Measurements from ENCODE around the gene COMT. TPM values are rescaled to one million over a fixed set of nuclear protein-coding genes. Genes with fewer than 3 reads are reported as not detected.

The COMT gene
- total and polyA plus RNA-seq, 9 donors = 61.9 to 104 (median 81.3) TPM

GRCh38 chr22:19988331-19988808 is 46.8 kb downstream of the COMT start:
- Histone ChIP-seq H3K4me3 (ENCODE audit: low read length) (no peak overlapping the region), H3K9me3 (replicated peaks; ENCODE audit: control insufficient read depth, low read depth, low read length) (no peaks in the 10 kb centered on the region), H3K36me3 (ENCODE audit: control insufficient read depth, insufficient read depth, low read length) (no peaks in the 10 kb centered on the region), H3K27me3 (ENCODE audit: control insufficient read depth, insufficient read depth, low read length) (no peaks in the 10 kb centered on the region), H3K4me1 (ENCODE audit: control insufficient read depth, insufficient read depth, low read length) (peaks cover 91% of the 10 kb centered on the region), H3K27ac (ENCODE audit: low read length) (no peak overlapping the region)
- no peak for DNase-seq
- WGBS (ENCODE audit: insufficient coverage) = 89% methylated on average over 7 of the region's 9 CpGs

GRCh38 chr22:19988965-19989724 is 47.6 kb downstream of the COMT start:
- Histone ChIP-seq H3K27me3 (ENCODE audit: control insufficient read depth, insufficient read depth, low read length) (no peaks in the 10 kb centered on the region), H3K4me3 (ENCODE audit: low read length) (no peak overlapping the region), H3K9me3 (replicated peaks; ENCODE audit: control insufficient read depth, low read depth, low read length) (no peaks in the 10 kb centered on the region), H3K4me1 (ENCODE audit: control insufficient read depth, insufficient read depth, low read length) (peaks cover 85% of the 10 kb centered on the region), H3K36me3 (ENCODE audit: control insufficient read depth, insufficient read depth, low read length) (no peaks in the 10 kb centered on the region), H3K27ac (ENCODE audit: low read length) (no peak overlapping the region)
- WGBS (ENCODE audit: insufficient coverage) = 70% methylated on average over 13 of the region's 18 CpGs
- no peak for DNase-seq

- Histone ChIP-seq H3K4me1 (ENCODE audit: control insufficient read depth, insufficient read depth, low read length) (peaks cover 80% of the 10 kb centered on the region), H3K9me3 (replicated peaks; ENCODE audit: control insufficient read depth, low read depth, low read length) (no peaks in the 10 kb centered on the region), H3K27me3 (ENCODE audit: control insufficient read depth, insufficient read depth, low read length) (no peaks in the 10 kb centered on the region), H3K27ac (ENCODE audit: low read length) (no peak overlapping the region), H3K4me3 (ENCODE audit: low read length) (no peak overlapping the region), H3K36me3 (ENCODE audit: control insufficient read depth, insufficient read depth, low read length) (no peaks in the 10 kb centered on the region)
- DNase-seq = no peak
- 100% methylated on average over 1 of the region's 3 CpGs for WGBS (ENCODE audit: insufficient coverage)
These were observed 48.1 kb downstream of the COMT start for GRCh38 chr22:19989725-19990067.

GRCh38 chr22:19990188-19990587 is 48.6 kb downstream of the COMT start:
- Histone ChIP-seq H3K4me1 (ENCODE audit: control insufficient read depth, insufficient read depth, low read length) (peaks cover 80% of the 10 kb centered on the region), H3K9me3 (replicated peaks; ENCODE audit: control insufficient read depth, low read depth, low read length) (no peaks in the 10 kb centered on the region), H3K36me3 (ENCODE audit: control insufficient read depth, insufficient read depth, low read length) (no peaks in the 10 kb centered on the region), H3K27me3 (ENCODE audit: control insufficient read depth, insufficient read depth, low read length) (no peaks in the 10 kb centered on the region), H3K27ac (ENCODE audit: low read length) (no peak overlapping the region), H3K4me3 (ENCODE audit: low read length) (no peak overlapping the region)
- WGBS (ENCODE audit: insufficient coverage) = 77% methylated on average over 2 of the region's 2 CpGs
- DNase-seq = no peak

- Histone ChIP-seq H3K27ac (ENCODE audit: low read length) (peak overlapping the region; percentile 77), H3K4me3 (ENCODE audit: low read length) (no peak overlapping the region), H3K36me3 (ENCODE audit: control insufficient read depth, insufficient read depth, low read length) (no peaks in the 10 kb centered on the region), H3K9me3 (replicated peaks; ENCODE audit: control insufficient read depth, low read depth, low read length) (no peaks in the 10 kb centered on the region), H3K4me1 (ENCODE audit: control insufficient read depth, insufficient read depth, low read length) (peaks cover 80% of the 10 kb centered on the region), H3K27me3 (ENCODE audit: control insufficient read depth, insufficient read depth, low read length) (no peaks in the 10 kb centered on the region)
- no peak for DNase-seq
- WGBS (ENCODE audit: insufficient coverage) = 74% methylated on average over 19 of the region's 20 CpGs
These were observed 49.2 kb downstream of the COMT start for GRCh38 chr22:19990609-19991394.

DNA sequence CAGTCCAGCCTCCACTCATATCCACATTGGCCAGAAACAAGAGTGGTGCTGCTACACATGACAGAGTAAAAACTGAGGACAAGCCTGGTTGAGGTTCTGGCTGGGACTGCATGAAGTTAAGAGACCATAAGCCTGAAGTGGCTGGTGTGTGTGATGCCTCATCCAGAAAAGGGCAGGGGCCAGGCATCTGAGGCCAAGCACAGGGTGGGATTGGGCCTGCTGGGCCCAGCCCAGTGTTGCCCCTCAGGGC is 49.7 kb downstream of the COMT start:
- no peaks in the 10 kb centered on the region for H3K9me3 ChIP-seq (replicated peaks; ENCODE audit: control insufficient read depth, low read depth, low read length)
- peak overlapping the region; percentile 77 for H3K27ac ChIP-seq (ENCODE audit: low read length)
- DNase-seq = no peak
- H3K4me3 ChIP-seq (ENCODE audit: low read length) = no peak overlapping the region
- no peaks in the 10 kb centered on the region for H3K27me3 ChIP-seq (ENCODE audit: control insufficient read depth, insufficient read depth, low read length)
- H3K4me1 ChIP-seq (ENCODE audit: control insufficient read depth, insufficient read depth, low read length) = peaks cover 80% of the 10 kb centered on the region
- no peaks in the 10 kb centered on the region for H3K36me3 ChIP-seq (ENCODE audit: control insufficient read depth, insufficient read depth, low read length)

DNA sequence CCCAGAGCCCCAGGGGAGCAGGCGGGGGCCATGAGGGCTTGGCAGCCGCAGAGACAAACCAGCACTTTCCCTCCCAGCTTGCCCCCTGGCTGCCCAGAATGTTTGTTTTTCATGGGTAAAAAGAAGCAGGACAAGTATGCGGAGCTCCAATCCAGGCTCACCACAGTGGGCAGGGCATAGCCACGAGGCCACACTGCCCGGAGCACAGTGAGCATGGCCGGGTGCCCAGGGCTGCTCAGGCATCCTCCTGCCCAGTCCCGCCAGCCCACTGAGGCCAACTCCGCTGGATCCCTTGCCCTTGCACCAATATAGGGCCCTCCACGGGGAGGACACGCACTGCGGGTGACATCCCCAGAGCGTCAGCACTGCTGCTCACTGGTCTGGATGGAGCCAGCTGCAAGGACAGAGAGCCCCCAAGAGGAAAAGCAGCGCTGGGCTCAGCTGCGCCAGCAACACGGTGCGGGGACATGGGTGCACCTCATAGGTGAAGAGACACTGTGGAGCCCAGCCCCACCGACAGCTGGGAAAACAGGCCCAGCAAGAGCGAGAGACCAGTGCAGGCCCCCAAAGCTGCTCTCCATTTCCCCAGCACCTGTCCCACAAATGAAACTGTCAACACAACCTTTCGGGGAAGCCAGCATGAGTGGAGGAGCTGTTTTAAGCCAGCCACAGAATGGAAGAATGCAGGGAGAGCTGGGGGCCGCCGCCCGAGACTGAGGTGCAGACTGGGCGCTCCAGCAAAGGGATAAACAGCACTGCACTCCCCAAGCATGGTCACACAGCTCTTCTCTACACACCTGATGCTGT is 50.3 kb downstream of the COMT start:
- Histone ChIP-seq H3K27ac (ENCODE audit: low read length) (peak overlapping the region; percentile 77), H3K4me1 (ENCODE audit: control insufficient read depth, insufficient read depth, low read length) (peaks cover 83% of the 10 kb centered on the region)
- 64% methylated on average over 14 of the region's 23 CpGs for WGBS (ENCODE audit: insufficient coverage)

GRCh38 chr22:19992481-19992911 is 50.9 kb downstream of the COMT start:
- DNase-seq = no peak
- Histone ChIP-seq H3K36me3 (ENCODE audit: control insufficient read depth, insufficient read depth, low read length) (no peaks in the 10 kb centered on the region), H3K4me3 (ENCODE audit: low read length) (no peak overlapping the region), H3K27ac (ENCODE audit: low read length) (peak overlapping the region; percentile 77), H3K9me3 (replicated peaks; ENCODE audit: control insufficient read depth, low read depth, low read length) (no peaks in the 10 kb centered on the region), H3K27me3 (ENCODE audit: control insufficient read depth, insufficient read depth, low read length) (no peaks in the 10 kb centered on the region), H3K4me1 (ENCODE audit: control insufficient read depth, insufficient read depth, low read length) (peaks cover 87% of the 10 kb centered on the region)
- WGBS (ENCODE audit: insufficient coverage) = 92% methylated on average over 4 of the region's 7 CpGs

More for the DNA sequence above, 50.3 kb downstream of the COMT start:
- no peak for DNase-seq
- Histone ChIP-seq H3K4me3 (ENCODE audit: low read length) (no peak overlapping the region), H3K9me3 (replicated peaks; ENCODE audit: control insufficient read depth, low read depth, low read length) (no peaks in the 10 kb centered on the region), H3K27me3 (ENCODE audit: control insufficient read depth, insufficient read depth, low read length) (no peaks in the 10 kb centered on the region), H3K36me3 (ENCODE audit: control insufficient read depth, insufficient read depth, low read length) (no peaks in the 10 kb centered on the region)

DNA sequence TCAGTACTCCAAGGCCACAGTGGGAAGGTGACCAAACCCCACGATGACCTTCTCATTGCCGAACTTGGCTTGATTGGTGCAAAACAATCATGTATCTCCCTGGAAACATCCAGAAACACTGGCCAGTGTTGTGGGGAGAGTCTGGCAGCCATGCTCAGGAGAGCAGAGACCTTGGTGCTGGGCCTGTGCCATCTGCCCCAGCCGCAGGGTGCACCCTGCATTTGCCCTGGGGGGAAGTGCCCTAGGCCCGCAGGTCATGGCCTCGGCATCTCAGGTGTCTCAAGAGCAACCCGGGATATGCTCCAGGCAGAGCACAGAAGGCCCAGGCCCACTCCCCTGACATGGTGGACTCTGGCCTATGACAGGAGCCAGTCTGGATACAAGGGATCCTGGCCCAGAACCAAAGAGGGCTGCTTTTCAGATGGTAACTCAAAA is 51.4 kb downstream of the COMT start:
- Histone ChIP-seq H3K9me3 (replicated peaks; ENCODE audit: control insufficient read depth, low read depth, low read length) (no peaks in the 10 kb centered on the region), H3K27ac (ENCODE audit: low read length) (peak overlapping the region; percentile 77), H3K36me3 (ENCODE audit: control insufficient read depth, insufficient read depth, low read length) (no peaks in the 10 kb centered on the region), H3K4me1 (ENCODE audit: control insufficient read depth, insufficient read depth, low read length) (peaks cover 87% of the 10 kb centered on the region), H3K27me3 (ENCODE audit: control insufficient read depth, insufficient read depth, low read length) (no peaks in the 10 kb centered on the region), H3K4me3 (ENCODE audit: low read length) (no peak overlapping the region)
- WGBS (ENCODE audit: insufficient coverage) = 89% methylated on average over 6 of the region's 6 CpGs
- DNase-seq = no peak

DNA sequence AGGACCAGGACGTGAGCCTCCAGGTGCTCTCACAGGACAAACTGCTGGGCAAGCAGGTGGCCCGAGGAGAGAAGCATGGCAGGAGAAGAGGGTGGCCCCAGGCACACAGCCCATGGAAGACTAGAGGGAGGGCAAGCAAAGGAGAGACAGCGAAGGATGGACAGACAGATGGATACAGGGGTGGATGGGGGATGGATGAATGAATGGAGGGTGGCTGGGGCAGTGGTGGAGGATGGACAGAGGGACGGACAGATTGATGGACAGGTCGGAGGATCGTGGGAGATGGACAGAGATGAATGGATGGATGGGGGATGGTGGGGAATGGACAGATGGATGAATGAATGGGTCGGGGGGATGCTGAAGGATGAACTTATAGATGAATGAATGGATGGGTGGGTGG is 52.4 kb downstream of the COMT start:
- Histone ChIP-seq H3K4me1 (ENCODE audit: control insufficient read depth, insufficient read depth, low read length) (peaks cover 89% of the 10 kb centered on the region), H3K9me3 (replicated peaks; ENCODE audit: control insufficient read depth, low read depth, low read length) (no peaks in the 10 kb centered on the region), H3K27ac (ENCODE audit: low read length) (no peak overlapping the region), H3K27me3 (ENCODE audit: control insufficient read depth, insufficient read depth, low read length) (no peaks in the 10 kb centered on the region), H3K36me3 (ENCODE audit: control insufficient read depth, insufficient read depth, low read length) (no peaks in the 10 kb centered on the region), H3K4me3 (ENCODE audit: low read length) (no peak overlapping the region)
- 85% methylated on average over 7 of the region's 7 CpGs for WGBS (ENCODE audit: insufficient coverage)
- no peak for DNase-seq

All from muscle of leg (tissue), 11 donors.